Immature natural killer cell (primary cell): ENCODE data around the gene NR6A1. TPM values are rescaled to one million over a fixed set of nuclear protein-coding genes. Genes with fewer than 3 reads are reported as not detected.

ENCODE experiments used
- DNase-seq, 3 donors: peaks; one replicate each; pipeline ENCODE4 v3.0.0; 2022; ENCODE audit warnings: mixed read lengths in 1 of 3
- H3K27ac Mint-ChIP-seq, 6 donors: one replicate each; pipeline ENCODE4 v1.8.0; 2020; ENCODE audit warnings: mixed read lengths in 6 of 6, mild to moderate bottlenecking in 5 of 6, inconsistent platforms in 4 of 6, moderate library complexity in 3 of 6
- H3K27me3 Mint-ChIP-seq, 3 donors: one replicate each; pipeline ENCODE4 v1.8.0; 2020 to 2021; ENCODE audit warnings: low read depth in 3 of 3, mild to moderate bottlenecking in 3 of 3, mixed read lengths in 3 of 3, moderate library complexity in 3 of 3, inconsistent platforms in 1 of 3
- H3K36me3 Mint-ChIP-seq, 3 donors: one replicate each; pipeline ENCODE4 v1.8.0; 2020; ENCODE audit warnings: mixed read lengths in 3 of 3, inconsistent platforms in 2 of 3, mild to moderate bottlenecking in 2 of 3
- H3K4me1 Mint-ChIP-seq, 2 donors: one replicate each; pipeline ENCODE4 v1.8.0; 2020; ENCODE audit warnings: inconsistent platforms in 2 of 2, mild to moderate bottlenecking in 2 of 2, mixed read lengths in 2 of 2, moderate library complexity in 1 of 2
- H3K4me3 Mint-ChIP-seq, 5 donors: one replicate each; pipeline ENCODE4 v1.8.0; 2020; ENCODE audit warnings: mild to moderate bottlenecking in 5 of 5, mixed read lengths in 5 of 5, inconsistent platforms in 3 of 5, moderate library complexity in 3 of 5
- H3K9me3 Mint-ChIP-seq, 6 donors: one replicate each; pipeline ENCODE4 v1.8.0; 2020; ENCODE audit warnings: mild to moderate bottlenecking in 6 of 6, mixed read lengths in 6 of 6, inconsistent platforms in 4 of 6, moderate library complexity in 3 of 6
- polyA plus RNA-seq, 3 donors: library from polyadenylated mRNA; unstranded; fragments of 300-500 nt; fragmentation: Illumina TruSeq; gene quantifications; one replicate each; pipeline ENCODE4 v1.2.3, GENCODE V29; 2021

Gene NR6A1
- polyA plus RNA-seq, 3 donors from 2014 or later = not detected

DNA sequence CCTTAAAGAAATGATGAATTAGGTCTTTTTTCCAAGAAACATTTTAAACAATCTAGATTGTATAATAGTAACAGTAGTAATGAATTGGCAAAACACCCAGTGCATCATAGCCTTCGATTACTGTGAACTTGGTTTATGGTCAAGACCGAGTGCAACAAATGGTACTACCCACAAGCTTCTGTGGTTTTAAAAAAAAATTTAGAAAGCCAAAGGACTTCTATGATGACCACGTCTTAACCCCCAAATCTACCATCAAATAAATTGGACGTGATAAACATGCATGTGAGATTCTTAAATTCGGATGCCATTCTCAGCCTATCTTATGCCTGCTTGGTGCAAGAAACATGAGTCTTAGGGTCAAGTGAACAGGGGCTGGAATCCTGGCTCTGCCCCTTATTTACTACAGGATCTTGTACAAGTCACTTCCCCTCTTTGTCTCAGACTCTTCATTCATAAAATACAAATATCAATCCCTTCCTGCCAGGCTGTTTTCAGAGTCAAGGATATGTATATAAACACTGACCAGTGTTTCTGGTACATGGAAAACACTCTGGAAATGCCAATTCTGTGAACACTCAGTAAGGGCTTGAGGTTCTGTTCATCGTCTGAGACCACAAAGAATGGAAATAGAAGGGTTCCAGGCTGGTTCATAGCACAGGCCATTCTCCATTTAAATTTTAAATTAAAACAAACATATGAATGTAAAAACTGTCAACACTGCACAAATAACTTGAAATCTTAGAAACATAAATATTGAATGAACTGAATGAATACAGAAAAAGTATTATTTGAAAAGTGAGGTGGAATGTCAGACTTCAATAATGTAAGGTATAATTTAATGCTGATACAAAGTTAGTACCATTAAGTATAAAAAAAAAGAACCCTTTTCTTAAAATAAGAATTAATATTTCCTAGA, 107.8 kb downstream of the NR6A1 start:
- Mint-ChIP-seq H3K36me3 (peaks cover 0 to 3% (median 0%) of the 10 kb centered on the region in 3 donors), H3K27ac (peak overlapping the region; percentile 44 to 88 (median 78)), H3K4me1 (peaks cover 59 to 89% of the 10 kb centered on the region in 2 donors), H3K27me3 (peaks cover 2 to 16% (median 8%) of the 10 kb centered on the region in 3 donors), H3K4me3 (peak overlapping the region; percentile 50 to 87 (median 82)), H3K9me3 (no peaks in the 10 kb centered on the region)
- DNase-seq = no peak

DNA sequence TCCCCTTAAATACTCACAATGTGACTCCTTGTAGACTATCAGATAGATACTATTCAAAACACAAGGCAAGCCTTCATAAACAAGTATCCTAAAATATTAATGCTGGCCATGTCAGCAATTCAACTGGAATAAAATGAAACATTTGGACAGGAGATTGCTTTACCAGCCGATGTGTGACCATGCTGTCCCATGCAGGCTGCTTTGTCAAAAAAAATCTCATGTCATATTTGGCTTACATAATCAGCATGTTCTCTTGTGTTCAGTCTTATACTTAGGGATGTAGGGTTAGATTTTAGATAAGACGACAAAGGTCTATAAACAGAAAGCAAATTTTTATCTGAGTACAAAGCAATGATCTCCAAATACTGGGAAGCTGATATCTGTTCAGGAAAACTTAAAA, 108.5 kb downstream of the NR6A1 start:
- H3K9me3 Mint-ChIP-seq = no peaks in the 10 kb centered on the region
- peaks cover 0 to 3% (median 0%) of the 10 kb centered on the region in 3 donors for H3K36me3 Mint-ChIP-seq
- H3K27me3 Mint-ChIP-seq = peaks cover 2 to 20% (median 9%) of the 10 kb centered on the region in 3 donors
- DNase-seq = no peak
- peaks cover 65 to 90% of the 10 kb centered on the region in 2 donors for H3K4me1 Mint-ChIP-seq
- peak overlapping the region; percentile 50 to 87 (median 82) for H3K4me3 Mint-ChIP-seq
- peak overlapping the region; percentile 37 to 88 (median 71) for H3K27ac Mint-ChIP-seq

DNA sequence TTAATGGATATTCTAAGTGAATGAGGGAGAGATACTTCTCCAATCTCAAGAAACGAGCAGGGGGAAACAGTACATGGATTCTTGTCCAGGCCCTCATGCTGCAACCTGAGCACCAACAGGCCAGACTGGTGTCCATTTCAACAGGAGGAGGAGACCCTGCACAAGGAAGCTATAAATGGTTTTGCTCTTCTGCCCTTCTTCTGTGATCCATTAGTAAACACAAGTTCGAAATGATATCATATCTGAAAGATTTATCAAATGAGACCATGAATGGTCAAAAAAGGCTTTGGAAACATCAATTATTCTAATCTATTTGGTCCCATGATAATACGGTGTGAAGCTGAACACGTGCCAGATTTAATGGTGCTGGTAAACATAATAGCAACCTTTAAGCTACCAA, 109.8 kb downstream of the NR6A1 start:
- H3K4me1 Mint-ChIP-seq = peaks cover 74 to 98% of the 10 kb centered on the region in 2 donors
- H3K27me3 Mint-ChIP-seq = peaks cover 2 to 20% (median 9%) of the 10 kb centered on the region in 3 donors
- H3K27ac Mint-ChIP-seq = peak overlapping the region; percentile 60 to 96 (median 85)
- no peaks in the 10 kb centered on the region for H3K9me3 Mint-ChIP-seq
- DNase-seq = no peak
- peak overlapping the region; percentile 80 to 87 (median 85) for H3K4me3 Mint-ChIP-seq
- peaks cover 0 to 3% (median 0%) of the 10 kb centered on the region in 3 donors for H3K36me3 Mint-ChIP-seq

DNA sequence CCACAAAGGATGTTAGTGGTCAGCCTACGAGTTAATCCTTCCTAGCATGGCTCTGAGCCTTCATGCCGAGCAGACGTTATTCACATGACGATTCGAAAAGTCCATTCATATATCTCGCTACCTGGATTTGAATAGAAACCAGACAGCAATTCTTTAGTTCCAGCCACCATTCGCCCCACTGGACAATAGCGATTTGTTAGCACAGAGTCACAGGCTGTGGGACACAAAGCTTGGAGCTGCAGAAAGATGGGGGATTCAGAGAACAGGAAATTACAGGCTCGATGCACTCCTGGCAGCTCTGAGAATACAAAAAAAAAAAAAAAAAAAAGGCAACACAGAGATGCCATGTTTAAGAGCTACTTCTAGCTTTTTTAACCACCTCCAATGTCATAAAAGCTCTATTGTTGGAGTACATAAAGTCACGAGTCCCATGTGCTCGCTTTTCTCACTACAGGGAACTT, 110.7 kb downstream of the NR6A1 start:
- peak; percentile 27 to 30 (median 28) for DNase-seq
- H3K27me3 Mint-ChIP-seq = peaks cover 2 to 20% (median 9%) of the 10 kb centered on the region in 3 donors

DNA sequence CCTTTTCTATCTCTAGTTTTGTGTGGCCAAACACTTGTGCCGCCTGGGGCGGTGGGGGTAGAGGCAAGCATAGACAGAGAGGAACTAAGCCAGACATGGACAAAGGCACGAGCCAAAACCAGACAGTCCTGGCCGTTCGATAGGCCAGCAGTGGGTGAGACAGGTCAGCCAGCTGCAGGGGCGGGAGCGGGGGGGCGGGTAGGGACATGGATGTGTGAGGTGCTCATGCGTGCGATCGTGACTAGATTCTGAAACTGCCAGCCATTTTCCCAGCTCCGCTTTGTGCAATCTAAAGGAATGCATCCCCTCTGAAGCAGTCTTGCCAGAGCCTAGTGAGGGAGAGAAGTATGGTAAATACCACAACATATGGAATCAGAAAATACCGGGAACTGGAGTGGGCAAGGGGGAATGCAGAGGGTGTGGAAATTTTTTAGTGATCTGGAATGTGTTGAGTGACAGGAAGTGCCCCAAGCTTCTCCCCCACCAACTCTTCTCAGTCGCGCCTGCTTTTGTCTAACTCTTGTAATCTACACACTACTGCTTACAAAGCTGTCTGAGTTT, 111.9 kb downstream of the NR6A1 start:
- Mint-ChIP-seq H3K27me3 (peaks cover 2 to 22% (median 12%) of the 10 kb centered on the region in 3 donors), H3K27ac (peak overlapping the region; percentile 93 to 99 (median 98)), H3K36me3 (peaks cover 0 to 3% (median 0%) of the 10 kb centered on the region in 3 donors), H3K9me3 (no peaks in the 10 kb centered on the region), H3K4me3 (peak overlapping the region; percentile 94 to 100 (median 99)), H3K4me1 (peaks cover 74 to 97% of the 10 kb centered on the region in 2 donors)
- peak; percentile 58 to 66 (median 65) for DNase-seq

More for the DNA sequence above, 110.7 kb downstream of the NR6A1 start:
- Mint-ChIP-seq H3K36me3 (peaks cover 0 to 3% (median 0%) of the 10 kb centered on the region in 3 donors), H3K9me3 (no peaks in the 10 kb centered on the region), H3K4me1 (peaks cover 72 to 97% of the 10 kb centered on the region in 2 donors), H3K27ac (peak overlapping the region; percentile 95 to 99 (median 98)), H3K4me3 (peak overlapping the region; percentile 94 to 100 (median 99))

- H3K4me1 Mint-ChIP-seq = peaks cover 73 to 97% of the 10 kb centered on the region in 2 donors
- H3K27me3 Mint-ChIP-seq = peaks cover 2 to 21% (median 12%) of the 10 kb centered on the region in 3 donors
- H3K4me3 Mint-ChIP-seq = peak overlapping the region; percentile 94 to 100 (median 99)
- H3K27ac Mint-ChIP-seq = peak overlapping the region; percentile 93 to 99 (median 98)
- H3K9me3 Mint-ChIP-seq = no peaks in the 10 kb centered on the region
- H3K36me3 Mint-ChIP-seq = peaks cover 0 to 3% (median 0%) of the 10 kb centered on the region in 3 donors
- DNase-seq = peak; percentile 80 to 83 (median 81)
Observed at GRCh38 chr9:124658165-124659017, 112.7 kb downstream of the NR6A1 start.

DNA sequence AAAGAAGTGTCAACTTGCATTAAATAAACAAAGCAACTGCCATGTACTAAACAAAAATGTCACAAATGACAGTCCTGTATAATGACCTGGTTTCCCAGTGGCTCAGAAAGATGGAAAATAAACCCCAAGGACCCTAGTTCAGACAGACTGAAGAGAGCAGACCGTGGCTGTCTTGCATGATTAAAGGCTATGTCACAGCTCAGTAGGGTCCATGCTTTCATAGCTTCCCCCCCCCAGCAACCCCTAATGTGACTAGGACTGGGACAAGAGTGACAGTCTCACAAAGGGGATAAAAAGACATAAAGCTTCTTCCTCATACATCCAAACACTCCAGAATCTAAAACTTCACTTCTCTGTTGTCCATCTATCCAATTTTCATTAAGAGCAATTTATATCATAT, 113.6 kb downstream of the NR6A1 start:
- peaks cover 0 to 18% (median 8%) of the 10 kb centered on the region in 3 donors for H3K27me3 Mint-ChIP-seq
- peaks cover 0 to 3% (median 0%) of the 10 kb centered on the region in 3 donors for H3K36me3 Mint-ChIP-seq
- H3K9me3 Mint-ChIP-seq = no peaks in the 10 kb centered on the region
- DNase-seq = no peak
- peaks cover 73 to 97% of the 10 kb centered on the region in 2 donors for H3K4me1 Mint-ChIP-seq
- H3K4me3 Mint-ChIP-seq = peak overlapping the region; percentile 94 to 100 (median 99)
- H3K27ac Mint-ChIP-seq = peak overlapping the region; percentile 93 to 99 (median 98)

GRCh38 chr9:124654431-124654830, 116.7 kb downstream of the NR6A1 start:
- DNase-seq = no peak
- H3K4me1 Mint-ChIP-seq = peaks cover 62 to 79% of the 10 kb centered on the region in 2 donors
- peak overlapping the region in 3 of 6 donors; percentile 8 to 66 (median 39) for H3K27ac Mint-ChIP-seq
- H3K9me3 Mint-ChIP-seq = no peaks in the 10 kb centered on the region
- H3K27me3 Mint-ChIP-seq = peaks cover 0 to 16% (median 8%) of the 10 kb centered on the region in 3 donors
- H3K36me3 Mint-ChIP-seq = no peaks in the 10 kb centered on the region
- peak overlapping the region; percentile 1 to 46 (median 18) for H3K4me3 Mint-ChIP-seq

DNA sequence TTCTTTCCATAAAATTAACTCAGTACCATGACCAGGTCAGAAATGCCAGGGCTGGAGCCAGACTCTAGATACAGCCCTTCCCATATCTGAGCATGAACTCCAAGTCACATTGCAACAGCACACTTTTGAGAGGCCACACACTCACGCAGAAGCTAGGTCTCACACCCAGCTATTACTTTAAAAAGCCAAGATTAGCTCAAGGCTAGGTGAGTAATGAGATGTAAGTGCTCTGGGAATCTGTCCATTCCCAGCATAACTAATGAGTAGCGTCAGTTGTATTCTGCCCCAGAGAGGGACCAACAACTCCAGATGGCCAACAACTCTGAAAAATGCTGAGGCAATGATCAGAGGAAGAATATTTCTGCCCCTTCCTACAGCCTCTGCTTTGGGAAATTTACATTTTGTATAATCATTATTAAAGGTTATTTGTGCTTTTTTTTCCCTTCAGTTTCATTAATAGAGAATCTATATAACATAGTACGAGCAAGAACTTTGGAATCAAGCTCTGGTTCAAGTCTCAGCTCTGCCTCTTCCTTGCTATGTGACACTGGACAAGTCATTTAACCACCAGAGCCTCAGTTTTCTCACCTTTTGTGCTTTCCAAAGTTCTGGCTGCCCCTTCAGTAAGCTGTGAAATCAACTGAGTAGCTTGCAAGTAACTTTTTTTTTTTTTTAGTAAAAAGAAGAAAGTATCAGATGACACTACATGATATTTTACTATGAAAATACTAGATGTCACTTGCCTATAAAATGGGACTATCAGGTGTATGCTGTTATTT, 118.3 kb downstream of the NR6A1 start:
- Mint-ChIP-seq H3K27ac (peak overlapping the region; percentile 69 to 90 (median 78)), H3K4me3 (peak overlapping the region; percentile 37 to 72 (median 52)), H3K27me3 (peaks cover 0 to 3% (median 2%) of the 10 kb centered on the region in 3 donors), H3K36me3 (no peaks in the 10 kb centered on the region), H3K9me3 (no peaks in the 10 kb centered on the region), H3K4me1 (peaks cover 52 to 65% of the 10 kb centered on the region in 2 donors)
- DNase-seq = peak; percentile 32 to 50 (median 47)

DNA sequence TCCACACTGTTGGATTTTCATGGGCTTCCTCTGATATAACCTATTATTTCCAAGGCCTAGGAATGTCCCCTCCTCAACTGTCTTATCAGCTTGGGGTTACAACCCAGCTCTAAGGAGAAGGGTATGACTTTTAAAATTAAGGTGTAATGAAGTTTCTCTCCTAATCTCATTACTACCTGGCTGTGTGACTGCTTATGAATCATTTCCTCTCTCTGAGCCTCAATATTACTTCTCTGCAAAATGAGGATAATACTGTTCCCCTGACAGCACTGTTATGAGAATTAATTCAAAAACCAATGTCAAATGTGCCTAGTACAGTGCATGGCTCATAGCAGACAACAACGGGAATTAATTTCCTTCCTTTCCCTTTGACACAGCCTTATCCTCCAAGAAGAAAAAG, 118.9 kb downstream of the NR6A1 start:
- Mint-ChIP-seq H3K27me3 (peaks cover 0 to 3% (median 2%) of the 10 kb centered on the region in 3 donors), H3K9me3 (no peaks in the 10 kb centered on the region), H3K4me1 (peaks cover 46 to 61% of the 10 kb centered on the region in 2 donors), H3K4me3 (peak overlapping the region; percentile 37 to 58 (median 45)), H3K36me3 (no peaks in the 10 kb centered on the region), H3K27ac (peak overlapping the region; percentile 61 to 83 (median 70))
- no peak for DNase-seq

- H3K27ac Mint-ChIP-seq = peak overlapping the region in 5 of 6 donors; percentile 8 to 68 (median 52)
- peaks cover 0 to 2% (median 0%) of the 10 kb centered on the region in 3 donors for H3K27me3 Mint-ChIP-seq
- no peak for DNase-seq
- peaks cover 0 to 9% (median 6%) of the 10 kb centered on the region in 6 donors for H3K9me3 Mint-ChIP-seq
- peaks cover 7 to 14% (median 12%) of the 10 kb centered on the region in 3 donors for H3K36me3 Mint-ChIP-seq
- H3K4me3 Mint-ChIP-seq = peak overlapping the region; percentile 13 to 67 (median 57)
- peaks cover 29 to 37% of the 10 kb centered on the region in 2 donors for H3K4me1 Mint-ChIP-seq
Observed at GRCh38 chr9:124645274-124645673, 125.8 kb downstream of the NR6A1 start.

GRCh38 chr9:124639637-124640036, 131.5 kb downstream of the NR6A1 start:
- Mint-ChIP-seq H3K4me1 (peaks cover 38 to 57% of the 10 kb centered on the region in 2 donors), H3K27ac (peak overlapping the region; percentile 44 to 82 (median 66)), H3K4me3 (peak overlapping the region; percentile 14 to 49 (median 44)), H3K9me3 (peaks cover 0 to 3% (median 0%) of the 10 kb centered on the region in 6 donors), H3K36me3 (peaks cover 14 to 29% (median 26%) of the 10 kb centered on the region in 3 donors), H3K27me3 (peaks cover 0 to 3% (median 0%) of the 10 kb centered on the region in 3 donors)
- DNase-seq = peak in 1 of 3 donors; percentile 40
